ENCODE data around the gene SRBD1.
A peak's percentile ranks its signal among the peaks of the same experiment; 100 is the strongest.

SRBD1 gene

GRCh38 chr2:45611020-45611859 lies at the start of gene SRBD1:
SRBD1 (minus strand) TSS chr2:45611267; CDS start chr2:45605441, 5,826 bp downstream.
- DNase-seq: peak; percentile 82

DNA sequence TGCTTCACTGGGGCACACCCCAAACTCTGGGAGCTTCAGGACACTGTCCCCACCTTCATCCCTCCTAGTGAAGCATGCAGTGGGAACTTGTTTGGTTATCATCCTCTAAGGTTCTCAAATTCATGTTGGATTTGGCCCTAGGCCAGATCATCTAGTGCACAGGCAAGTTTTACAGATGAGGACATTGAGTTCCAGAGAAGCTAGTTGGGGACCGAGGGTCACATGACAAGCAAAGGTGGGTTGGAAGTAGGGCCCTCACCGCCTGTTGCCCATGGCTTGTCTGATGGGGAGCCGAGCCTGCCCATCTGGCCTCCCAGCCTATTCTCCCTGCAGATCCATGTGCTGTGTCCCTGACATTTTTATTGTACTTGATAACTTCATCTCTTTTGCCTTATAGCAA lies 43.2 kb upstream of the SRBD1 start:
- DNase-seq: no peak

DNA sequence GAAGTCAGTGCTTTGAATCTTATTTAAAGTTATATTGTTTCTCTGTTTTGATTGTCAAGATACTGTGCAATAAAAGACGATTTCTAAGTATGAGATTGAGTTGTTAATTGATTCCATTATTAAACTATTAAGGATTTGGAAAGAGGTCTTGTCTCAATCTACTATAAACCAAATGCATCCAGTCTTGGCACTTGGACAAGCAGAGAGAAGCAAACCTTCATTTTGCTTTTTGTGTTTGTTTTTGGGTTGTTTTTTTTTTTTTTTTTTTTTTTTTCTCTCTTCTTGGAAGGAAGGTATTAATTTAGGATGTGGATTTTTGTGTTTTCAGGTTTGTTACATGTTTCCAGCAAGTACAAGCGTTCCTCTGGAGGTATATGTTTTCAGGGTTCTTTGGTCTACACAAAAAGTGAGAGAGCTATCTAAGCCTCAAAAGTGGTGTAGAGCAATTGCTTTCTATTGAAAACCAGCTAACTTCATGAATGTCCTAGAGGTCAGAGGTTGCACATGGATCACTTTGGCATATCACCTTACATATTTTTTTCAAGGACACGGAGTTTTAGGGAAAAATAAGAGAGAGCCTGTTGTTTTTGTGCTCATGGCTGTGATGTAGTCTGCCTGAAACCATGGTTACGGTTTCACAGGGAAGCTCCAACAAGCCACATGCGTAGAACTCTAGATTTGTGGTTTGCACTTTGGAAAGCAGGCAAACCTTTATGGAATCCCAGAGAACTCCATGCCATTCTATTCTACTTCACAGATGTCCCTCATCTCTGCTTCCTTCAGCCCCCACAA lies 42.3 kb upstream of the SRBD1 start:
- DNase-seq: no peak

DNA sequence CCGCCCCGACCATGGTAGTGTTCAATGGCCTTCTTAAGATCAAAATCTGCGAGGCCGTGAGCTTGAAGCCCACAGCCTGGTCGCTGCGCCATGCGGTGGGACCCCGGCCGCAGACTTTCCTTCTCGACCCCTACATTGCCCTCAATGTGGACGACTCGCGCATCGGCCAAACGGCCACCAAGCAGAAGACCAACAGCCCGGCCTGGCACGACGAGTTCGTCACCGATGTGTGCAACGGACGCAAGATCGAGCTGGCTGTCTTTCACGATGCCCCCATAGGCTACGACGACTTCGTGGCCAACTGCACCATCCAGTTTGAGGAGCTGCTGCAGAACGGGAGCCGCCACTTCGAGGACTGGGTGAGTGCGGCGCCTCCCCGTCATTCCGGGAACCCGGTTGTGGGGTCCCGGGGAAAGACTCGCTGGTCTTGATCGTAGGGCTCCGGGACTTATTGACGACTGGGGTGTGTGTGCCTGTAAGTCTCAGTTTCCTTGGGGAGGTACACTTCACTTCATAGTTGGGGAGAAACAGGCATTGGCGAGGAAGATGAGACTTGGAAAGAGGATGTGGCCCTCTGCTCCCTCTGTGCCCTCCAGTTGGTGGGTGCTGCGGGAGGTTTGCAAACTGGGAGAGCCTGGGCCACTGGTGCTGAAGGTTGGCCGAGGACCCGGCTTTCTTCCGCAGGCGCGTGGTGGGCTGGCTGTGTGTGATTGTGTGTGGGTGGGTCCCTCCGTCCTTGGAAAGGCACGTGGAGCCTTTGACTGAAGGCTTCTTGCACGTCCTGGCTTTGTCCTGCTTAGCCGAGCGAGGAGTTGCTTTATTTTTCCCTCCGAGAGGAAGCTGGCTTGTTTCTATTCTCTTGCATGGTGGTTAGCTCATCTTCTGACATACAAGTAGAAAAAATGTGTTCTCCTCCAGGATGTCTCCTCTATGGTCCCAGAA lies 41.3 kb upstream of the SRBD1 start:
- DNase-seq: no peak

DNA sequence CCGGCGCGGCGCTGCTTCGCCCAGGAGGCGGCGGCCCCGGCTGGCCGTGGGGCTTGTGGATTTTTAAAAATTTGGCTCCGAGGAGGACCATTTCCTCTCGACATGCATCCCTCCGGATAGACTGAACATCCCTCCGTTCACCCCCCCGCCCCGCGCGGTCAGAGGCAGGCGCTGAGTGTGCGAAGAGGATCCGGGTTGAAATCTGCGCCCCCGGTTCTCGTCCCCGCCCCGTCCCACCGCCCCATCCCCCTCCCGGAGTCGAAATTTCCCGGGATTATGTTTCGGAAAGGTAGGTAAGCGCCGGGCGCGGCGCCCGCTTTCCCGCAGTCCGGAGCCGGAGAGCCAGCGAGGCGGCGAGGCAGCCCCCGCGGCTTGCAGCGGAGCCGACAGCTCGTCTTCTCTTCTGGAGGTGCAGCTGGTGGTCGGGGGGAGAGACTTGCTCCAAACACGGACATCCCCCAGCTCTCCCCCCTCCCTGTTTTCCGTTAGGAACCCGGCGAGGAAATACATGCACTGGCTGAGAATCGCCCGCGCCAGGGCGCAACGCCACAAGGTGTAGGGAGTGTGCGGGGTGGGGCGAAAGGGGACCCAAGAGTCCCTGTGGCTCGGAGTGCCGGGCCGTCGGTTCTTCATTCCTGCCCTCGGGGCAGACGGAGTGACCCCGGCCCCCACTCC lies 40.5 kb upstream of the SRBD1 start, which contains the start of gene PRKCE:
Gene PRKCE (plus strand): TSS at position 261 of the 675 bp plus-strand sequence.
- DNase-seq: no peak

GRCh38 chr2:45650851-45651414 lies 39.9 kb upstream of the SRBD1 start:
- DNase-seq: peak; percentile 35

DNA sequence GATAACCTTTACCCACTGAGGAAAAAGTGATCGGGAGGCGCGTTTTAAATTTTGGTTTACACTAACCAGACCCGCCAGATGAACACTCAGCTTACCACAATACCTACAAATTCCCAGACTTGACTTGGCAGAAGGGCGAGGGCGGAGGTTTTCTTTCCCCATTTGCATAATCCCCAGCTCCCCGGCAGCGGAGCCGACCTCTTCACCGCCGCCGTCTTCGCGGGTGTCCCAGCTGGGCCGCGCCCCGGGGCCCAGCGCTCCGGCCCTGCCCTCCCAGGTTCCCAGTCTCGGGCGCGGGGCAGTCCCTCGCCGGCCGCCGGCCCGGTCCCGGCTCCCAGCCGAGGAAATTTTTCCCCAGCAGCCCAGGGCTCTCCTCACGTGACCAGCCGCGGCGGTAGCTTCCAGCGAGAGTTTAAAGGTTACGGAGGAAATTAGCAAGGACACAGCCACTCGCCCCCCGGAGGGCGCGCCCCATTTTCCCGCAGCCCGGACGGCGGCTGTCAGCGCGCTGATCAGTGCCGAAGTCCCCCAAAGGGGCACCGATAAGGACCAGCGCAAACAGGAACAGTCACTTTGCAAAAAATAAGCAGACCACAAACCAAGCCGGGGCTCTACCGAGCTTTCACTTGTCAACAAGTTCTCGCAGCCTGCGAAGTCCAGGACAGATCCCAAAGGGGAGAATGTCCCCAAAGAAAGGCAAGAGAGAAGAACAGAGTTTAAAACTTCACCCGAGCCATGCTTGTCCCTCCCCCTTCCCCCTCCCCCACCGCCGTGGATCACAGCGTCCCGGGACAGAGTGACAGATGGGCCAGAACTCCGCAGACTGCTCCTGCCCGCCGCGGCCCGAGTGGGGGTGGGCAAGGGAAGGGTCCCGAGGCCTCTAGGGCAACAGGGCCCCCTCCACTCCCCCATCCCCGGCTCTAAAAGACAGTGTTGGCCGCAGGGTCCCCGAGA lies 39.1 kb upstream of the SRBD1 start:
- DNase-seq: no peak

GRCh38 chr2:45649462-45649857 lies 38.4 kb upstream of the SRBD1 start:
- no peak for DNase-seq

GRCh38 chr2:45648636-45649035 lies 37.6 kb upstream of the SRBD1 start:
- DNase-seq: no peak

- no peak for DNase-seq
Measured at GRCh38 chr2:45647986-45648520, 37.0 kb upstream of the SRBD1 start.

- DNase-seq: no peak
Measured at GRCh38 chr2:45647356-45647755, 36.3 kb upstream of the SRBD1 start.

DNA sequence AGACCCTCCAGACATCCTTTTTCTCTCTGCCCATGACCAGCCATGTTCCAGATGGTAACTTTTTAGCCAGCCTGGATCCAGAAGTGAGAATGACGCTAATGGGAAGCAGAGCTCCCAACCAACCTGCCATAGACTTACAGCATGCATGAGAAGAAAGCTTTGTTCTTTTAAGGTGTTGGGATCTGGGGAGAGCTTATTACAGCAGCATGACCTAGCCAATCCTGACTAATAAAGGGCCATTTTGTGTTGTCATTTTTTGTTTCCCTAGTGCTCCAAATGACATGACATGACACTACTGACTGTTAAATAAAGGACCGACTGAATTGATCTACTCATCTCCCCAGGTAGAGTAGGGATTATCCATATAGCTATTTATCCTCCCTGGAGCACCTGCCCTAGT lies 35.2 kb upstream of the SRBD1 start:
- no peak for DNase-seq

GRCh38 chr2:45643543-45644542 lies 32.8 kb upstream of the SRBD1 start:
- peak; percentile 48 for DNase-seq

- no peak for DNase-seq
Measured at GRCh38 chr2:45643095-45643494, 32.0 kb upstream of the SRBD1 start.

- no peak for DNase-seq
Measured at GRCh38 chr2:45640576-45640975, 29.5 kb upstream of the SRBD1 start.

DNA sequence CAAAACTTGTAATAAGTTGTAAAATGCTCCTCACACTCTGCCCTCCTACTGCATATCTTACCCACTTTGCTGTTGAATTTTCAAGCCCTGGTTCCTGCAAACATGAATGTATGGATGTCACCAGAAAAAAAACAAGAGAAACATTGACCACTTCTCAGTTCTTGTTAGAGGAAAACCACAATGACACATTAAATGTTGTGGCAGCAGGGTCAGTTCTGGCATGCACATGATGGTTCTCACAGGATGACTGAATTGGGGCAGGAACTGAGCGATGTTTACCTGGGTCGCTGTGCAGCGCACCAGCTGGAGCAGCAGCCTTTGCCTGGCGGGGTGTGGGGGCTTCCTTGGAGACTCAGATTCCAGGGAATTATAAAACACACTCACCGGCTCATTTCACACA lies 26.4 kb upstream of the SRBD1 start:
- no peak for DNase-seq

- peak; percentile 41 for DNase-seq
Measured at GRCh38 chr2:45636008-45636407, 24.9 kb upstream of the SRBD1 start.

DNA sequence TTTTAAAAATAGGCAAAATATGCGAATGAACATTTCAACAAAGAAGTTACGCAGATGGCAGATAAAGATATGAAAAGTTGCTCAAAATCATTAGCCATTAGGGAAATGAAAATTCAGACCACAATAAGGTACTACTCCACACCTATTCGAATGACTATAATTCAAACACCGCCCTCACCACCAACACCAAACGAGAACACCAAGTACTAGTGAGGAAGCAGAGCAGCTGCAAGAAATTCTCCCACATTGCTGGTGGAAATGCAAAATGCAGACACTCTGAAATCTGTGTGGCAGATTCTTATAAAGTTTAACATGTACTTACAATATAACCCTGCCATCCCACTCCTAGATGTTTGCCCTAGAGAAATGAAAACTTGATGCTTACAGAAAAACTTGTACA lies 23.2 kb upstream of the SRBD1 start:
- DNase-seq: no peak

DNA sequence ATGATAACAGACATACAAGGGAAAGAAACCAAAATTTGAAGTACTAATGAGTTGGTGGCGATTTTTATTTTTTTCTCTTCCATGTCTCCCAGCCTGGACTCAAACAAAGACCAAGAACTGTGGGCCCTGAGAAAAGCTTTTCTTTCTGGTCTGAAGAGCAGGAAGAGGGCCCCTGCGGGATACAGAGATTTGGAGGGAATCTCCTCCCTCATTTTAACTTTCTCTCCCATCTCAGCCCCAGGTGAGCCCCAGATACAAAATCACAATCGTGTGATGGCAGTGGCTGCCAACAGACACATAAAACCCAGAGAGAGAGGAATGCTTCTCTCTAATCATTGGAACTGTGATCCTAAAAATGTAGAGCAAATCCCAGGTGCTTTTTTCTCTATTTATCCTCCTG lies 20.9 kb upstream of the SRBD1 start:
- DNase-seq: no peak
